Colonic mucosa (tissue), 4 donors: ENCODE results near the gene GAST. TPM values are rescaled to one million over a fixed set of nuclear protein-coding genes. Genes with fewer than 3 reads are reported as not detected.
"Not testable (repeated sequence)": the region's sequence is repeated elsewhere in the genome, so short reads cannot be mapped to it uniquely, and the experiment has no call there.

ENCODE experiments used
- DNase-seq: peaks from one replicate; pipeline ENCODE4 v3.0.0-alpha.2; 2020
- H3K27ac ChIP-seq: fragments of 200-600 bp; one replicate; pipeline ENCODE4 v1.8.0; 2021
- H3K27me3 ChIP-seq: fragments of 200-600 bp; one replicate; pipeline ENCODE4 v1.8.0; 2021
- H3K36me3 ChIP-seq: fragments of 200-600 bp; one replicate; pipeline ENCODE4 v1.8.0; 2021
- H3K4me1 ChIP-seq: fragments of 200-600 bp; one replicate; pipeline ENCODE4 v1.8.0; 2021; ENCODE audit warnings: mild to moderate bottlenecking
- H3K4me3 ChIP-seq: fragments of 200-600 bp; one replicate; pipeline ENCODE4 v1.8.0; 2021
- H3K9ac ChIP-seq, 2 donors: one replicate each; pipeline ENCODE4 v1.7.0; 2013; ENCODE audit warnings: control low read depth in 2 of 2, low read depth in 2 of 2, low read length in 2 of 2
- H3K9me3 ChIP-seq: fragments of 200-600 bp; one replicate; pipeline ENCODE4 v1.8.0; 2021
- intact Hi-C: fragments of 100-400 bp; cut with DNase I; formaldehyde crosslinking; loops from one replicate; pipeline ENCODE4 v1.14.1; 2022
- total RNA-seq, 2 donors: library from RNA; stranded (reverse); fragmentation: NEBNext Ultra II Directional in 1 of 2; extraction: Animal tissue kit (Norgen Biotek cat#: 25700) in 1 of 2; gene quantifications; one replicate each; pipeline ENCODE4 v1.2.1, GENCODE V29; 2021
- TF ChIP-seq, protein P1 (sequence below): fragments of 200-600 bp; IDR thresholded peaks from one replicate; pipeline ENCODE4 v1.8.0; 2022; ENCODE audit warnings: antibody characterized with exemption, mild to moderate bottlenecking
- donor health status: healthy.
- donor health status: DM: no; HTN: no; CAD: no.
- donor health status: DM: no; HTN: no; CAD: no.

GAST gene
- total RNA-seq, 2 donors from 2014 or later: not detected

GRCh38 chr17:41697122-41697962, 14.8 kb upstream of the GAST start:
- no peaks in the 10 kb centered on the region for H3K4me1 ChIP-seq
- no peaks in the 10 kb centered on the region for H3K9me3 ChIP-seq
- peaks cover 7% of the 10 kb centered on the region for H3K36me3 ChIP-seq
- DNase-seq: peak; percentile 63
- H3K4me3 ChIP-seq: no peak overlapping the region
- TF ChIP-seq, protein P1, sequence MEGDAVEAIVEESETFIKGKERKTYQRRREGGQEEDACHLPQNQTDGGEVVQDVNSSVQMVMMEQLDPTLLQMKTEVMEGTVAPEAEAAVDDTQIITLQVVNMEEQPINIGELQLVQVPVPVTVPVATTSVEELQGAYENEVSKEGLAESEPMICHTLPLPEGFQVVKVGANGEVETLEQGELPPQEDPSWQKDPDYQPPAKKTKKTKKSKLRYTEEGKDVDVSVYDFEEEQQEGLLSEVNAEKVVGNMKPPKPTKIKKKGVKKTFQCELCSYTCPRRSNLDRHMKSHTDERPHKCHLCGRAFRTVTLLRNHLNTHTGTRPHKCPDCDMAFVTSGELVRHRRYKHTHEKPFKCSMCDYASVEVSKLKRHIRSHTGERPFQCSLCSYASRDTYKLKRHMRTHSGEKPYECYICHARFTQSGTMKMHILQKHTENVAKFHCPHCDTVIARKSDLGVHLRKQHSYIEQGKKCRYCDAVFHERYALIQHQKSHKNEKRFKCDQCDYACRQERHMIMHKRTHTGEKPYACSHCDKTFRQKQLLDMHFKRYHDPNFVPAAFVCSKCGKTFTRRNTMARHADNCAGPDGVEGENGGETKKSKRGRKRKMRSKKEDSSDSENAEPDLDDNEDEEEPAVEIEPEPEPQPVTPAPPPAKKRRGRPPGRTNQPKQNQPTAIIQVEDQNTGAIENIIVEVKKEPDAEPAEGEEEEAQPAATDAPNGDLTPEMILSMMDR: no peak
- intact Hi-C loops: no loop called here
- H3K27me3 ChIP-seq: no peaks in the 10 kb centered on the region
- no peak overlapping the region for H3K27ac ChIP-seq
- H3K9ac ChIP-seq: no peak overlapping the region

DNA sequence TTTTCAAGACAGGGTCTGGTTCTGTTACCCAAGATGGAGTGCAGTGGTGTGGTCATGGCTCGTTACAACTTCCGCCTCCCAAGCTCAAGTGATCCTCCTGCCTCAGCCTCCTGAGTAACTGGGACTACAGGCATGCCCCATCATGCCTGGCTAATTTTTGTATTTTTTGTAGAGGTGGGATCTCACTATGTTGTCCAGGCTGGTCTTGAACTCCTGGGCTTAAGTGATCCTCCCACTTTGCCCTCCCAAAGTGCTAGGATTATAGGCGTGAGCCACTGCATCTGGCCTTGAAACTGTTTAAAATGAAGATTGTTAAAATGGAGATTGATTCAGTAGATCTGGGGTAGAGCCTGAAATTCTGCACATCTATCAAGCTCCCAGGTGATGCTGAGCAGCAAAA, 11.3 kb upstream of the GAST start:
- H3K36me3 ChIP-seq, H3K4me1 ChIP-seq, H3K4me3 ChIP-seq, H3K27ac ChIP-seq, DNase-seq, intact Hi-C loops, H3K9me3 ChIP-seq, H3K9ac ChIP-seq, H3K27me3 ChIP-seq: not testable (repeated sequence)

GRCh38 chr17:41702712-41703111, 9.4 kb upstream of the GAST start:
- Histone ChIP-seq H3K9me3 (no peaks in the 10 kb centered on the region), H3K36me3 (no peaks in the 10 kb centered on the region), H3K4me1 (no peaks in the 10 kb centered on the region), H3K27ac (no peak overlapping the region), H3K27me3 (no peaks in the 10 kb centered on the region), H3K4me3 (no peak overlapping the region), H3K9ac (no peak overlapping the region)
- TF ChIP-seq, protein P1: no peak
- DNase-seq: no peak
- intact Hi-C loops: no loop called here

DNA sequence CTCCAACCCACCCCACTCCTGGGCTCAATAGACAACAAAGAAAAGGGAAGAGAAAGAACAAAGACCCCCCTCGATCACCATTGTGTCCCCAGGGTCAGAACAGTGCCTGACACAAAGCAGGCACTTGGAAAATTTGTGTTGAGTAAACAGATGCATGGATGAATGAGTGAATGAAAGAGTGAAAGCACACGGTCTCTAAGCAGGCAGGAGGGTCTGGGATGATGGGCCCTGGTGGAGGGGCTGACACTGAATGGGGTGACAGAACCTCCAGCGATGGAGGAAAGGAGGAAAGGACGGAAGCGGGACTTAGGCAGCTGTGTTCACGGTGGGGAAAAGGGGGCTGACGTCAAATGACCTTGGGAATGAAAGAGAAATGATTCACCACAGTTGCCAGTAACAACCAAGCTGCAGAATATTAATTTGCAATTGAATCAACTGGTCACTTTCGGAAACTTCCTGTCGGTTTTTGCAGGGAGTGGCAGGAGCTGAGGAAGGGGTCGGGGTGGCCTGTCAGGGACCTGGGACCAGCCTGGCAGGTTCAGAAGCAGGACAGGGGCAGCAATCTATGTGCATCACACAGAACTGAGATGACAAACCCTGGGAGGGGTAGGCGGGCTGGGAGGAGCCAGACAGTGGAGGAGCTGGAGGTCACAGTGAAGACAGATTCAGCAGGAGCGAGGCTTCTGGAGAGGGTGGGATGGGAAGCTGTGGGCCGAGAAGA, 6.7 kb upstream of the GAST start:
- H3K36me3 ChIP-seq: no peaks in the 10 kb centered on the region
- no peaks in the 10 kb centered on the region for H3K4me1 ChIP-seq
- no peaks in the 10 kb centered on the region for H3K27me3 ChIP-seq
- no peak overlapping the region for H3K9ac ChIP-seq
- H3K27ac ChIP-seq: no peak overlapping the region
- no peak for DNase-seq
- intact Hi-C loops: no loop called here
- no peak overlapping the region for H3K4me3 ChIP-seq
- H3K9me3 ChIP-seq: no peaks in the 10 kb centered on the region
- TF ChIP-seq, protein P1: no peak

GRCh38 chr17:41707803-41708669, 4.1 kb upstream of the GAST start:
- Histone ChIP-seq H3K4me1 (no peaks in the 10 kb centered on the region), H3K9ac (no peak overlapping the region), H3K27me3 (no peaks in the 10 kb centered on the region), H3K36me3 (no peaks in the 10 kb centered on the region), H3K27ac (no peak overlapping the region), H3K4me3 (no peak overlapping the region), H3K9me3 (no peaks in the 10 kb centered on the region)
- TF ChIP-seq, protein P1: no peak
- no peak for DNase-seq
- intact Hi-C loops: no loop called here
